Esophagus (tissue), 2 donors: ENCODE measurements around the gene CCNG1. TPM values are rescaled to one million over a fixed set of nuclear protein-coding genes. Genes with fewer than 3 reads are reported as not detected.

ENCODE experiments used
- H3K27ac ChIP-seq, 2 donors: one replicate each; pipeline ENCODE4 v1.5.1; 2013; ENCODE audit warnings: low read depth in 2 of 2, mild to moderate bottlenecking in 2 of 2, inconsistent platforms in 1 of 2, low read length in 1 of 2, moderate library complexity in 1 of 2
- H3K27me3 ChIP-seq, 2 donors: one replicate each; pipeline ENCODE4 v1.6.1; 2013; ENCODE audit warnings: low read length in 2 of 2, control low read depth in 1 of 2, mild to moderate bottlenecking in 1 of 2; ENCODE audit not compliant: insufficient read depth in 2 of 2, control insufficient read depth in 1 of 2
- H3K36me3 ChIP-seq, 2 donors: one replicate each; pipeline ENCODE4 v1.6.1; 2013; ENCODE audit warnings: low read length in 1 of 2; ENCODE audit not compliant: control insufficient read depth in 2 of 2, insufficient read depth in 2 of 2
- H3K4me1 ChIP-seq, 2 donors: one replicate each; pipeline ENCODE4 v1.6.1; 2013; ENCODE audit warnings: low read length in 1 of 2; ENCODE audit not compliant: control insufficient read depth in 2 of 2, insufficient read depth in 2 of 2
- H3K4me3 ChIP-seq, 2 donors: one replicate each; pipeline ENCODE4 v1.5.1; 2013; ENCODE audit warnings: low read length in 2 of 2, mild to moderate bottlenecking in 2 of 2, low read depth in 1 of 2, moderate library complexity in 1 of 2
- H3K9me3 ChIP-seq, 2 donors: one replicate each; pipeline ENCODE4 v1.6.1; 2013; ENCODE audit warnings: mild to moderate bottlenecking in 2 of 2, low read depth in 1 of 2, low read length in 1 of 2, moderate library complexity in 1 of 2; ENCODE audit not compliant: control insufficient read depth in 2 of 2, insufficient read depth in 1 of 2
- WGBS, 2 donors: extraction: QIAGEN DNeasy Blood & Tissue Kit; methylation state at CpG; one replicate each; pipeline ENCODE4 v1.1.7; 2013; 5-methylcytosine and 5-hydroxymethylcytosine counted together
- polyA plus RNA-seq, 2 donors: library from polyadenylated mRNA; stranded (reverse); fragments of 200-250 nt; gene quantifications; one replicate each; pipeline ENCODE4 v1.2.3, GENCODE V29; 2013
- donor health status: healthy with polysubstance abuse.
- donor health status: Bipolar disorder and iron deficiency.

CCNG1 gene
- polyA plus RNA-seq, 2 donors = 38.1 to 48.3 TPM

DNA sequence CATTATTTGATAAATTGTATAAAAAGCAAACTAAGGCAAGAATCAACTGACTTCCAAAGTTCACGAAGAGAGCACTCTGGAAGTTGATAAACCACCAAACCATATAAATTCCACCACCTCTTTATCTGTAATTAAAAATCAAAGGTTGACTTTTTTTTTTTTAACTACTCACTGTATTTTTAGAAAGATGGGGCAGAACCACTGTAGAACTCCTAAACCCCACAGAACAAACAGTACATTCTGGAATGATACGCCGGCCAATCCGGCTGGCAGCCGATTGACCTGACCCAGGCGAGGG lies 435 bp upstream of the CCNG1 start:
- WGBS, 2 donors = 1 to 2% methylated on average over 6 of the region's 6 CpGs
- Histone ChIP-seq H3K4me3 (peak overlapping the region; percentile 80 to 100), H3K27me3 (no peaks in the 10 kb centered on the region), H3K36me3 (no peaks in the 10 kb centered on the region), H3K27ac (peak overlapping the region; percentile 55 to 96), H3K4me1 (no peaks in the 10 kb centered on the region), H3K9me3 (no peaks in the 10 kb centered on the region)

DNA sequence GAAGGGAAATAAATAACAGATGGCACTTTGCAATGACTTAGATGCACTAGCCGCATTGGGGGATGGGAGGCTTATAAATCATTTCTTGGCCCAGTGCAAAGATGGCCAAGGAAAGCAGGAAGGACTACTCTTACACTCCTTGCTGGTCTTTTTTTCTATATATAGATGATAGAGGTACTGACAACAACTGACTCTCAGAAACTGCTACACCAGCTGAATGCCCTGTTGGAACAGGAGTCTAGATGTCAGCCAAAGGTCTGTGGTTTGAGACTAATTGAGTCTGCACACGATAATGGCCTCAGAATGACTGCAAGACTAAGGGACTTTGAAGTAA lies 1.7 kb downstream of the CCNG1 start:
- H3K4me3 ChIP-seq = peak overlapping the region in 1 of 2 donors; percentile 100
- no peaks in the 10 kb centered on the region for H3K9me3 ChIP-seq
- H3K4me1 ChIP-seq = no peaks in the 10 kb centered on the region
- H3K27me3 ChIP-seq = no peaks in the 10 kb centered on the region
- no peak overlapping the region for H3K27ac ChIP-seq
- H3K36me3 ChIP-seq = no peaks in the 10 kb centered on the region
- 37 to 41% methylated on average over 2 of the region's 2 CpGs for WGBS, 2 donors

DNA sequence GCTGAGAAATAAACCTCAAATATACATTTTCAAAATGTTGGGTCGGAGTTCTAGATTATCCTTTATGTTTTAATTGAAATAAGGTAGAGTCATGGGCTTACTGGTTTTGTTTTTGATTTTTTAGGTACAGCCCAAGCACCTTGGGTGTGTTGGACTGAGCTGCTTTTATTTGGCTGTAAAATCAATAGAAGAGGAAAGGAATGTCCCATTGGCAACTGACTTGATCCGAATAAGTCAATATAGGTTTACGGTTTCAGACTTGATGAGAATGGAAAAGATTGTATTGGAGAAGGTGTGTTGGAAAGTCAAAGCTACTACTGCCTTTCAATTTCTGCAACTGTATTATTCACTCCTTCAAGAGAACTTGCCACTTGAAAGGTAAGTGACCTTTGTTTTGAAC lies 3.6 kb downstream of the CCNG1 start:
- WGBS, 2 donors = 93% methylated on average over 3 of the region's 3 CpGs
- no peak overlapping the region for H3K4me3 ChIP-seq

DNA sequence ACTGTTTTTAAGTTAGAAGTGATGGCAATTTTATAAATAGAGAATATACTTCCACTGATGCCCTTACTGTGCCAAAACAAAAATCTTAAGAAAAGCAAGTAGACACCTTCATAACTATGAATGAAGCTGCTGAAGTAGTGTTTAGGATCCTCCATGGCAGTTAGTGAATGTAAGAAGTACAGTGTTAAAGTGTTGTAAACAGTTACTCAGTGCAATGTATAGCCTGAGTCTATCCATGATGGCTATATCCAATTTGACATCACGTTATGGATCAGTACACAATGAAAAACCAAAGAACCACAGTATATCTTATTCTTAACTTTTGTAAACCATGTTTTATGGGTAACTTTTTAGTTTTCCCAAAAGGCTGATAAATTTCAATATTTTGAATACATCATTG lies 7.1 kb downstream of the CCNG1 start:
- Histone ChIP-seq H3K4me1 (no peaks in the 10 kb centered on the region), H3K4me3 (no peak overlapping the region), H3K27ac (no peak overlapping the region), H3K9me3 (no peaks in the 10 kb centered on the region), H3K36me3 (peaks cover 3% of the 10 kb centered on the region in 2 donors), H3K27me3 (no peaks in the 10 kb centered on the region)
- WGBS, 2 donors = 94 to 96% methylated on average over 1 of the region's 1 CpG

More for the DNA sequence above, 3.6 kb downstream of the CCNG1 start:
- Histone ChIP-seq H3K9me3 (no peaks in the 10 kb centered on the region), H3K4me1 (no peaks in the 10 kb centered on the region), H3K27me3 (no peaks in the 10 kb centered on the region), H3K27ac (no peak overlapping the region), H3K36me3 (no peaks in the 10 kb centered on the region)

DNA sequence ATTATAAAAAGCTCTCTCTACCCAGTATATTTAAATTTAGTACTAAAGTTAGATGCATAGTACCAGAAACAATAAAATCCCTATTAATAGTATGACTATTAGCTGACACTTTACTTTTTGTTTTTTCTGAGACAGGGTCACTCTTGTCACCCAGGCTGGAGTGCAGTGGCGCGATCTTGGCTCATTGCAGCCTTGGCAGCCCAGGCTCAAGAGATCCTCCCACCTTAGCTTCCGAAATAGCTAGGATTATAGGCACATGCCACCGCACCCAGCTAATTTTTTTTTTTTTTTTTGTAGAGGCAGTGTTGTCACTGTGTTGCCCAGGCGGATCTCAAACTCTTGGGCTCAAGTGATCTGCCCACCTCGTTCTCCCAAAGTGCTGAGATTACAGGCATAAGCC lies 8.0 kb downstream of the CCNG1 start:
- H3K4me3 ChIP-seq = no peak overlapping the region
- H3K27me3 ChIP-seq = no peaks in the 10 kb centered on the region
- WGBS, 2 donors = 85 to 89% methylated on average over 6 of the region's 6 CpGs
- no peaks in the 10 kb centered on the region for H3K4me1 ChIP-seq
- no peak overlapping the region for H3K27ac ChIP-seq
- peaks cover 3% of the 10 kb centered on the region in 2 donors for H3K36me3 ChIP-seq
- H3K9me3 ChIP-seq = no peaks in the 10 kb centered on the region

DNA sequence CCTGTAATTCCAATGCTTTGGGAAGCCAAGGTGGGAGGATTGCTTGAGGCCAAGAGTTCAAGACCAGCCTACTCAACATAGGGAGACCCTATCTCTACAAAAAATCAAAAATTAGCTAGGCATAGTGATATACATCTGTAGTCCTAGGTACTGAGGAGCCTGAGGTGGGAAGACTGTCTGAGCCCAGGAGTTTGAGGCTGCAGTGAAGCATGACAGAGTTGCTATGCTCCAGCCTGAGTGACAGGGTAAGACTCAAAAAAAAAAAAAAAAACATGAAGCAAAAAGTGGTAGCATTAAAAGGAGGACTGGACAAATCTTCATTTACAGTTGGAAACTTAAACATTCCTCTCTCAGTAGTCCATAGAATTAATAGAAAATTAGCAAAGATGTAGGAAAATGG lies 9.8 kb downstream of the CCNG1 start:
- Histone ChIP-seq H3K27ac (no peak overlapping the region), H3K4me1 (no peaks in the 10 kb centered on the region), H3K27me3 (no peaks in the 10 kb centered on the region), H3K36me3 (peaks cover 3% of the 10 kb centered on the region in 2 donors), H3K4me3 (no peak overlapping the region), H3K9me3 (no peaks in the 10 kb centered on the region)

DNA sequence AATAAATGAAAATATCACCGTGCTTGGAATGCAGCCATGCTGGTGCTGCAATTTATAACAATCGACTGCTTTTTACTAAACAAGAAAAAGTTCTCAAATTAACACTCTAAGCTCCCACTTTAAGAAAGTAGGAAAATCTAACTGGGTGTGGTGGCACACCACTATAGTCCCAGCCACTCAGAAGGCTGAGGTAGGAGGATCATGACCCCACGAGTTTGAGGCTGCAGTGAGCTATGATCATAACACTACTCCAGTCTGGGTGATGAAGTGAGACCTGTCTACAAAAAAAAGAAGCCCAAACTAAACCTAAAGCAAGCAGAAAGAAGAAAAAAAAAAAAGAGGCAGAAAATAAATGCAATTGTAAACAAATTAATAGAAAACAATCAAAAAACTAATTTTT lies 10.5 kb downstream of the CCNG1 start:
- Histone ChIP-seq H3K36me3 (peaks cover 3% of the 10 kb centered on the region in 2 donors), H3K27ac (no peak overlapping the region), H3K27me3 (no peaks in the 10 kb centered on the region), H3K9me3 (no peaks in the 10 kb centered on the region), H3K4me1 (no peaks in the 10 kb centered on the region), H3K4me3 (no peak overlapping the region)
- 81 to 88% methylated on average over 3 of the region's 3 CpGs for WGBS, 2 donors

DNA sequence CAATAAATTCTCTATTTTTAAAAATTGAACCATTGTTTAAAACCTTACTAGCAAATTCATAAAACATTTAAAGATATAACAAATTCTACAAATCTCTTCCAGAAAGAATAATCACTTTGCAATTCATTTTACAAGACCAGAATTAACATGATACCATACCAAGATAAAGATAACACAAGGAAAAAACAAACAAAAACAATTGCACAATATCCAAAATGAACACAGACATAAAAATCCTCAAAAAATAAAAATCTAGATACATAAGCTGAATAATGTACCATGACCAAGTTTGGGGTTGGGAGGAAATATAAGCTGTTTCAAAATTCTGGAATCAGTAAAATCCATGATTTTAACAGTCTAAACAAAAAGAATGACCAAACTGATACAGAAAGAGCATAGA lies 11.1 kb downstream of the CCNG1 start:
- Histone ChIP-seq H3K36me3 (peaks cover 3% of the 10 kb centered on the region in 2 donors), H3K4me1 (no peaks in the 10 kb centered on the region), H3K9me3 (no peaks in the 10 kb centered on the region), H3K4me3 (no peak overlapping the region), H3K27me3 (no peaks in the 10 kb centered on the region), H3K27ac (no peak overlapping the region)

DNA sequence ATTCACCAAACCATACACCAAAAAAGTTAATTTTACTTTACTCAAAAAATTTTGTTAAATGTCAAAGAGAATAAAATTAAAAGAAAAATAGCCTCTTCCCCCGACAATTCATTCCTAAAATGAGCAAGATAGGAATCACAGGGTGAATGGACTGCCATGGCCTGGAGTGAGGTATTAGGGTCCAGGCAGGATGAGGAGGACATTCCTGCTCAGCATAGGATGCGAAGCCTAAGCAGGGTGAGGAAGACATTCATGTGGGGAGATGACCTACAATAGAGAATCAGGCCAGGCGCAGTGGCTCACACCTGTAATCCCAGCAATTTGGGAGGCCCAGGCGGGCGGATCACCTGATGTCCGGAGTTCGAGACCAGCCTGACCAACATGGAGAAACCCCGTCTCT lies 14.1 kb downstream of the CCNG1 start:
- Histone ChIP-seq H3K27ac (no peak overlapping the region), H3K9me3 (no peaks in the 10 kb centered on the region), H3K27me3 (no peaks in the 10 kb centered on the region), H3K4me1 (no peaks in the 10 kb centered on the region), H3K36me3 (peaks cover 3 to 7% of the 10 kb centered on the region in 2 donors), H3K4me3 (no peak overlapping the region)
- WGBS, 2 donors = 97 to 98% methylated on average over 8 of the region's 8 CpGs

DNA sequence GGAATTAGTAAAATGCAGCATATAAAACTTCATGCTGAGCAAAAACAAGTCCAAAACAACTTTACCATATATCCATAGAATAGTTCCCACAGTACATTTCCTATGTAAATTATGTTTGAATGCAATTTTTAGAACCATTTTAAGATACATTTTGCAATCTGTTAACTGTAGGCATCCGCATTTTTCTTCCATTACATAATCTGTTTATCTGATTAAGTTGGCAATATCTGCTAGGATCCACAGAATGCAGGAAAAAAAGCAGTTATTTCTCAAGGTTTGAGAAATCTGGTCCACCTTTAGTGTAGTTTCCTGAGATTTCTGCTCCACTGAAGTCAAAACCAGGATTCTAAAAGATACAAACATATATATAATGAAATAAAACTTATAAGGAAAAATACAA lies 16.3 kb downstream of the CCNG1 start:
- no peaks in the 10 kb centered on the region for H3K9me3 ChIP-seq
- H3K36me3 ChIP-seq = peaks cover 0 to 4% of the 10 kb centered on the region in 2 donors
- no peaks in the 10 kb centered on the region for H3K4me1 ChIP-seq
- H3K4me3 ChIP-seq = no peak overlapping the region
- H3K27me3 ChIP-seq = no peaks in the 10 kb centered on the region
- no peak overlapping the region for H3K27ac ChIP-seq
- WGBS, 2 donors = 79 to 86% methylated on average over 1 of the region's 1 CpG
